Activated T-helper 1 cell treated with Interleukin-2 at 50 U/mL for 16 hours (primary cell): ENCODE results near the gene ECHS1.
"Not testable (repeated sequence)": the region's sequence is repeated elsewhere in the genome, so short reads cannot be mapped to it uniquely, and the experiment has no call there.

Source experiments
- DNase-seq: peaks from one replicate; pipeline ENCODE4 v3.0.0-alpha.2; 2020; ENCODE audit warnings: low read depth

The ECHS1 gene

DNA sequence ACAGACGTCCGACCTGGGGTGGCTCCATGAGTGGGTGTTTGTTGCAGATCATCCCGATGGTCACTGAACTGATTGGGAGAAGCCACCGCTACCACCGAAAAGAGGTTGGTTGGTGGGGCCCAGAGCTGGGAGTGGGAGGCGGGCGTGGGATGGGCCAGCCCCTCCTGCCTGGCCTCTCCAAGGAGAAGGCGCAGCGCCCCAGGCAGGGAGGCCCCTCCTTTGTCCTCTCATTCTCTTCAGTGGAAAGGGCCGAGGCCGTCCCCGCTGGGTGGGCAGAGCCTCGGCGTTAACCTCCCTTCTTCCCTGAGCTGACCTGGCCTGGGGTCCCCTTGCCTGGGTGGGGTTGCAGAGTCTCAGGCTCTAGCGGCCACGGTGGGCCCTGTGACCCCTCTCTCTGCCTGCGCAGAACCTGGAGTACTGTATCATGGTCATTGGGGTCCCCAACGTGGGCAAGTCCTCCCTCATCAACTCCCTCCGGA, 26.0 kb upstream of the ECHS1 start:
- DNase-seq = no peak

DNA sequence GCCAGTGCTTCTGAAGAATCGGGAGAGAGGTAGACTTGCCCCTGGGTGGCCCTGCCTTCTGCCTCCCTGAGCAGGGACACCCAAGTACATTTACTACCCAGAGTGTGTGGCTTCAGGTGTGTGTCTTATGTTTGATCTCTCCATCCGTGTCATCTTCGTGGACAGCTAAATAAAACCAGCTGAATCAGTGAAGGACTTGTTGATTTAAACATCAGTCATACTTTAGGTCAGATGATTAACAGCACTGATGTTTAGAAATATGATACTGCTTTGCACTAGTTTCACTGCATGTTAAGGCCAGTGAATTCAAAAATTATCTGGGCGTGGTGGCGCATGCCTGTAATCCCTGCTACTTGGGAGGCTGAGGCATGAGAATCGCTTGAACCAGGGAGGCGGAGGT, 24.8 kb upstream of the ECHS1 start:
- no peak for DNase-seq

DNA sequence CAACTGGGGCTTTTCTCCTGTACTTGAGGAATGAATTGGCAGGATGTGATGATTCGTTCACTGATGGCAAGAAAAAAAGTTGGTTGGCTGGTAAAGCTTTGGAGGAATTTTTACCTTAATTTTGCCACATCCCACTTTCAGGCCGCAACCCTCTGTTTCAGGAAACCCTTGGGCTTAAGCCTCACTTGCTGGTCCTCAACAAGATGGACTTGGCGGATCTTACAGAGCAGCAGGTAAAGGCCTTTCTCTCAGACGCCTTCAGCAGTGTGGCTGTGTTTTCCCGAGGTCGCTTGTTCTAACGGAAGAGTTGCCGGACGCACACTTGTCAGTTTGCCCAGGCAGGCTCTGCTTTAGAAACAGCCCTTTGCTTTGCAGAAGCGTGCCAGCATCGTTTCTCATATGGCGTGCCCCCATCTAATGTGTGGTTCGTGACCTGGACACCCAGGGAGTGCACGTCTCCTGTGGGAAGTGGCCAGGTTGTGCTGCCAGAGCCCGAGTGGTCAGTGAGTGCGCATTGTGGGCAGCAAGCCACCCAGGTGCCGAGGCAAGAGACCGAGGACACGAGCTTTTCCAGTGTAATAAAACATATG, 23.0 kb upstream of the ECHS1 start:
- no peak for DNase-seq

DNA sequence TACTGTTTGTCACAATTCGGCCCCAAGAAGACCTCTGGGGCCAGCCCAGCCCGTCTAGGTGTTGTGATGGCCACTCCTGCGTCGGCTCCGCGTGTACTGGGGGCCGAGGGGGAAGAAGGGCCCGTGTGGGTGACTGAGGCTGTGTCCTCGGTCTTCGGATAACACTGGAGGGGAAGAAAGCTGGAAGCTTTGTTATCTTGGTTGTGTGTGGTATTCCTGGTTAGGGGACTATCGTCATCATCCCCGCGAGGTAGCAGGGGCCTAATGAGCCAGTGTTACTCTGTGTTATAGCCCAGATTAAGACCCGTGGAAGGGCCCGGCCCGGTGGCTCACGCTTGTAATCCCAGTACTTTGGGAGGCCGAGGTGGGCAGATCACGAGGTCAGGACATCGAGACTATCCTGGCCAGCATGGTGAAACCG, 21.7 kb upstream of the ECHS1 start:
- no peak for DNase-seq

DNA sequence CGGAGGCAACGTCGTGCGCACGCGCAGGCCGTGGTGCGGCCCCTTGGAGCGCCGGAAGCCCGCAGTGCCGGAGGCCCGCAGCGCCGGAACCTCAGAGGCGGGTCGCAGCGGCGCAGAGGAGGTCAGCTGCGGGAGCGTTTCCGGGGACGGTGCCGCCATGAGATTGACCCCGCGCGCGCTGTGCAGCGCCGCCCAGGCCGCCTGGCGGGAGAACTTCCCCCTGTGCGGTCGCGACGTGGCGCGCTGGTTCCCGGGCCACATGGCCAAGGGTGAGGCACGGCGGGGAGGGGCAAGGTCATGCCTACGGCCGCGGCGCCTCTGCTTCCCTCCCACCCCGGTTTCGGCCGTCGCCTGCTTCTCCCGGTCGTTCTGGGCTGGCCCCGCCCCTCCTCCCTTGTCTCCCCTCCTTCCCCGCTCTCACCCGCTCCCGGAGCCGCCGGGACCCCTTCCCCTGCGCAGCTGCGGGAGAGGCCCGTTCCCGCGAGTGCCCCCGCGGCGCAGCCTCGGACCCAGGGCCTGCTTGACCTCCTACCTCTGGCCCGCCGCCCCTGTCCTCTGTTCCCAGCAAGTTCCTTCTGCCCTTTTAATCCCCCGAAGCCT, 21.0 kb upstream of the ECHS1 start, which contains the start of gene MTG1:
Gene MTG1 (plus strand): TSS at position 94 of the 600 bp plus-strand sequence. CDS start 64 bp downstream, at position 158.
- DNase-seq = peak; percentile 92

DNA sequence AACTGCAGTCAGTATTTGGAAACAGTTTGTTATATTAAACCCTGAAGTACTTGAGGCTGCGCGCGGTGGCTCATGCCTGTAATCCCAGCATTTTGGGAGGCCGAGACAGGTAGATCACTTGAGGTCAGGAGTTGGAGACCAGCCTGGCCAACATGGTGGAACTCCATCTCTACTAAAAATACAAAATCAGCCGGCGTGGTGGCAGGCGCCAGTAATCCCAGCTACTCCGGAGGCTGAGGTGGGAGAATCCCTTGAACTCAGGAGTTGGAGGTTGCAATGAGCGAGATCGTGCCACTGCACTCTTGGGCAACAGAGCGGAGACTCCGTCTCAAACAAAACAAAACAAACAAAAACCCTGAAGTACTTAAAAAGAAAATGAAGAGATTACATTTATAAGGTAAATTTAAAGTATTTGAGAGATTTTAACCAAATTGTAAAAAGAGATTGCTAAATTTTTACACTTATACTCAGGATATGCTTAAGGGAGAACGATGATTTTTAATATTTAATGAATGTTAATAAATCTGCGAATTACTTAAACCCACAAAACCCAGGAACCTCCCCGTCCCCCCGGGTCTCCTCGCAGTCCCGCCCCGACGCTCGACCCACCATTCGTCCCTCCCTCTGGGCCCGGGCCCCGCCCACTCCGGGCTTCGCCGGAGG, 20.4 kb upstream of the ECHS1 start:
- no peak for DNase-seq

DNA sequence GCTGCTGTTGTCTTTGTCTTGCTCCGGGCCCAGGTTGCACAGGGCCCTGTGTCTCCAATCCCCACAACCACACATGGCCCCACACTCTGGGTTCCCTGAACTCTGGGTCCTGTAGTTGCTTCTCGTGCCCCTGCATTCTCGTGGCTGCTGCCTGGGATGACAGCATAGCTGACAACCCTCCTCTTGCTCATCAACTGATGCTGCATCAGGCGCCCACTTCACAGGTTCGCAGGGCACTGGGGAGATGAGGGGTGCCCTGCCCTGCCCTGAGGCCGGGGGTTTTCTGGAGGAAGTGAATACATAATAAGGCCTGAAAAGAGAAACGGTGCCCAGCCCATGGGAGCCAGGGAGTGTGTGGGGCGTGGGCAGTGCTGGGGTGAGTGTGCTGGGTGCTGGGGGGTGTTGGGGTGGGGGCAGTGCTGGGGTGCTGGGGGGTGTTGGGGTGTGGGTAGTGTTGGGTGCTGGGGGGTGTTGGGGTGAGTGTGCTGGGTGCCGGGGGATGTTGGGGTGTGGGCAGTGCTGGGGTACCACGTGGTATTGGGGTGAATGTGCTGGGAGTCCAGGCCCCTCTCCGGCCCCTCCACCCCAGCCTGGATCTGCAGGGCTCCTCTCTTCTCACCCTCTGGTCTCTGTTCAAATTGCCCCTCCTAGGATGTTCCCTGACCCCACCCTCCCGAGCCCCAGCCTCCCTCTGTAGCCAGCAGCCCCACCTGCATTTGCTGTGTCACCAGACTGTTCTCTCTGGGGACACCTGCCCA, 18.8 kb upstream of the ECHS1 start:
- no peak for DNase-seq

DNA sequence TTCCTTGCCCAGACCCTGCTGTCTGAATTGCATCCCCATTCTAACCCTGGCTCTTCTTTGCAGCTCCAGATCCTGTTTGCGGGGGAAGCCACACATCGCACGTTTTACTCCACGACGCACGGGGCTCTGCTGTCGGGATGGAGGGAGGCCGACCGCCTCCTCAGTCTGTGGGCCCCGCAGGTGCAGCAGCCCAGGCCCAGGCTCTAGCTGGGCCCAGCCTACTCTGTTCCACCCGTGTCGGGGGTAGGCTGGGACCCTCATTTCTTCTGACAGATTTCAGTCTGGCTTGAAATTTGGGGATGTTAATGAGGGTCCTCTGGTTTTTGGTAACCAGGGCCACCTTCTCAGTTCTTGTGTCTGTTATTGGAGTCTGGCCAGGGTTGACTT, 18.1 kb upstream of the ECHS1 start:
- DNase-seq = no peak

DNA sequence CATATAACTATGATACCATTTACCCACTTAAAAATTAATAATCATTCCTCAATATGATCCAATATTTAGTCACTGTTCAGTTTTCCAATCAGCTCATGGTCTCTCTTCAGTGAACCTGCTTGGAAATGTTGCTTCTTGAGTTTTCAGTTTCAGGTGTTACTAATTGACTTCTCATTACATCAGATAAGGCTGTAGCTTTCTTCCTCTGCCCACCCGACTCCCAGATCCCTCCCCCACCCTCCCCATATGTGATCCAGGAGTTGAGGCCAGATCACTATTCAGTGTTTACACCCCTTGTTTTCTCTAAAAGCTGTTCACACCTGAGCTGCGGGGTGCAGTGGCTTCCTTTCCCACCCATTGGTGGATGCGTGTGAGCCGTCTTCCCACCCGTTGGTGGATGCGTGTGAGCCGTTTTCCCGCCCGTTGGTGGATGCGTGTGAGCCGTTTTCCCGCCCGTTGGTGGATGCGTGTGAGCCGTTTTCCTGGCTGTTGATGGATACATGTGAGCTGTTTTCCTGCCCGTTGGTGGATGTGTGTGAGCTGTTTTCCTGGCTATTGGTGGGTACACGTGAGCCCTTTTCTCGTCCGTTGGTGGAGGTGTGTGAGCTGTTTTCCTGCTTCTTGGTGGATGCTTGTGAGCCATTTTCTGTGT, 17.6 kb upstream of the ECHS1 start:
- no peak for DNase-seq

DNA sequence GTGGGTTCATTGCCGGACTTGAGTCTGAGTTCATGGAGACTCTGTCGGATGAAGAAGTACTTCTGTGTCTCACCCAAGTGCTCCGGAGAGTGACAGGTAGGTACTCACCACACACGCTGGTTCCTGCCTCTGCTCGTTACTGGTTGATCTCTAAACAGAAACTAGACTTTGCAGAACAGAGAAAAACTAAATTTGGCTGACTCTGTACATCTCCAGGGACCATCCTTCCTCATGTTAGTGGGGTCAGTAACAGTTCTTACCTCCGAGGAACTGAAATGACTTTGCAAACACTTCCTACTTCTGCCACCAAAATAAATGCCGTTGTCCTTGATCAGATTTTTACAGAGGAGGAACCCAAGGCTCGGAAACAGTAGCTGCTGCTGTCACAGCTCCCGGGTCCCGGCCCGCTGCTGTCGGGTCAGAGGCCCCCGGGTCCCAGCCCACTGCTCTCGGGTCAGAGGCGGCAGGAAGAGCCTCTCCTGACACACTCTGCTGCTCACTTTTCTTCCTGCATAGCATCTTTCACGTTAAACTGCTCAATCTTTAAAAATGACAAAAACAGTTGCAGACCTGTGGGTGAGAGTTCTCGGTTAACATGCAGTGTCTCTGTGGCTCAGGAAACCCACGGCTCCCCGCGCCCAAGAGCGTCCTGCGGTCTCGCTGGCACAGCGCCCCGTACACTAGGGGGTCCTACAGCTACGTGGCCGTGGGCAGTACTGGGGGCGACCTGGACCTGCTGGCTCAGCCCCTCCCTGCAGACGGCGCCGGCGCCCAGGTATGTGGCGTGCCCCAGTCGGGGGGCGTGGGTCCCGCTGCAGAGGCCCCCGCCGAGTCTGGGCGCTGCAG, 16.0 kb upstream of the ECHS1 start:
- no peak for DNase-seq

DNA sequence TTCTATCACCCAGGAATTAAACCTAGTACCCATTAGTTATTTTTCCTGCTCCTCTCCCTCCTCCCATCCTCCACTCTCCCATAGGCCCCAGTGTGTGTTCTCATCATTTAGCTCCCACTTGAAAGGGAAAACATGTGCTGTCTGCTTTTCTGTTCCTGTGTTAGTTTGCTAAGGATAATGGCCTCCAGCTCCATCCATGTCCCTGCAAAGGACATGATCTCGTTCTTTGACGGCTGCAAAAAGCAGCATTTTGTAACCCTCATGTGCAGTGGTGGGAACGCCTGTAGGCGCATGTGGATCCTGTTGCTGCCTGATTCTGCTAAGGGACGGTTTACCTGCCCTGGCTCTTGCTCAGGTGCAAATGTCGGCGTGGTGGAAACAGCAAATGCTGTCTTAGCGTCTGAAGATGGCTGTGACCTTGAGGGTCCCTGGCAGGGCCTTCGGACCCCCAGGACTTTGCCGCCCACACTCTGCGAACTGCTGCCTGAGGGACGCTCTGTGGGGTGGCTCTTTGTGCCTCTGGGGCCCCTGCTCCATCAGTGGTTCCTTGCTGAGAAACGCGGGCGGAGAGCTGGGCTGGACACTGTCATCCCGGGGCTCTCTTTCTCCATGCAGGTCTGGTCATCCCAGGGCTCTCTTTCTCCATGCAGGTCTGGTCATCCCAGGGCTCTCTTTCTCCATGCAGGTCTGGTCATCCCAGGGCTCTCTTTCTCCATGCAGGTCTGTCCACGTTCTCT, 15.2 kb upstream of the ECHS1 start:
- no peak for DNase-seq

DNA sequence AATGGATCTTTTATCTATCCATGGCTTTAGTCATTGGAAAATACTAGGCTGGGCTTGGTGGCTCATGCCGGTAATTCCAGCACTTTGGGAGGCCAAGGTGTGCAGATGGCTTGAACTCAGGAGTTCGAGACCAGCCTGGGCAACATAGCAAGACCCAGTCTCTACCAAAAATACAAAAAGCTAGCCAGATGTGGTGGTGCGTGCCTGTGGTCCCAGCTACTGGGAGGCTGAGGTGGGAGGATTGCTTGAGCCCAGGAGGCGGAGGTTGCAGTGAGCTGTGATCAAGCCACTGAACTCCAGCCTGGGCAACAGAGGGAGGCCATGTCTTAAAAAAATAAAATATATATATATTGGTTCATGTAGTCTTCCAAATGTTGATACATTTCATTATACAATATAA, 13.8 kb upstream of the ECHS1 start:
- DNase-seq = not testable (repeated sequence)

DNA sequence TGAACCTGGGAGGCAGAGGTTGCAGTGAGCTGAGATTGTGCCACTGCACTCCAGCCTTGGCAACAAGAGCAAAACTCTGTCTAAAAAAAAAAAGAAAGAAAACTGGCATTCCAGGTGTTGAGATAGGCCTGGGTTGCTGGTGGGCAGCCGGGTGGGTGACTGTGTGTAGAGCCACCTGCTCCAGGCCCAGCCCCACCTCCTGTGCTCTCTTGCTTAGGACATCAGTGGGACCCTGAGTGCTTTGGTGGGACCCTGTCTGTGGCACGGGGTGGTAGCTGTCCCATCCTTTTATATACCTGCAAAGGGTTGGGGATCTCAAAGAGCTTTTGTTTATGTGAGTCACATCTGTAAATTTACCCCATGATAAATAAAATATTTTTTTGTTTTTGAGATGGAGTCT, 12.1 kb upstream of the ECHS1 start:
- DNase-seq = no peak

DNA sequence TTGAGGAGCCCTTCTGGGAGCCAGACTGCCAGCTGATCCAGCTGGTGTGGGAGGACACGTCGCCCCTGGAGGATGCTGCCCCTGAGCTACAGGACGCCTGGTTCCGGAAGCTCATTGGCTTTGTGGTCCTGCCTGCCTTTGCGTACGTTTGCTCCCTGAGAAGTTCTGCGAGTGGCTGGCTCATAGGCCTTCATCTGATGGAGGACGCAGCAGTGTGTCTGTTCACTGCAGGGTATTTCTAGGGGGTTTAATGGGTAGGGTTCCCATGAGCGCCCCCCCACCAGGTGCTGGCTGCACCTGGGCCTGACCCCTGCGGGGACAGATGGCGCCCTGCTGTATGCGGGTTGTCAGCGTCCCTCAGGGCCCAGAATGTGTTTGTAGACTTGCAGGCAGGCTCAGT, 10.9 kb upstream of the ECHS1 start:
- DNase-seq = no peak

DNA sequence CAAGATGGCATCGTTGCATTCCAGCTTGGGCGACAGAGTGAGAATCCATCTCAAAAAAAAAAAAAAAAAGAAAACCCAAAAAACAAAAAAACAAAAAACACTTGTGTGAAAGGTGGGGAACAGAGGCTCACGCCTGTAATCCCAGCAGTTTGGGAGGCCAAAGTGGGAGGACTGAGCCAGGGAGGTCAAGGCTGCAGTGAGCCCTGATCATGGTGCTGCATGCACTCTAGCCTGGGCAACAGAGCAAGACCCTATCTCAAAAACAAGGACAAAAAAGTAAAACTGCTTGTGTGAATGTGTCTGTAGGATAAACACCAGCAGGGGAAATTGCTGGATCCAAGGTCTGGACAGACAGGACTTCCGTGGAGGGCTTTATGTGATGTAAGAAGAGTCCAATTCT, 10.4 kb upstream of the ECHS1 start:
- DNase-seq = no peak

DNA sequence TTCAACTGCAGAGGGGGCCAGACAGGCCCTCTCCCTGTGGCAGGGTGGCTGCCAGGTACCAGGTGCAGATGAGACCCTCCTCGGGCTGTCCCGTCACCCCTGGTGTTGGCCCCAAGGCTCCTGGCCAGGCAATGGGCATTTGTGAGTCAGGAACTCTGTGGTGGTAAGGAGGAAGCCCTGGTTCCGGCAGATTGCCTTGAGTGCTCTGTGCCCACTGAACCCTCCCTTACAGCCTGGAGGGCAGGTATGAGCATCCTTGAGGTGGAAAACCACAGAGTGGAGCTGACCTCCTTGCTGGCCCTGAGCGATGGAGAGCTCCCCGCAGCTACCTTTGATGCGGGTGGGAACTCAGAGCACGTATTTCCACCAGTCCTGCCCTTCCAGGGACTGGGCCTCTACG, 7.9 kb upstream of the ECHS1 start:
- no peak for DNase-seq

DNA sequence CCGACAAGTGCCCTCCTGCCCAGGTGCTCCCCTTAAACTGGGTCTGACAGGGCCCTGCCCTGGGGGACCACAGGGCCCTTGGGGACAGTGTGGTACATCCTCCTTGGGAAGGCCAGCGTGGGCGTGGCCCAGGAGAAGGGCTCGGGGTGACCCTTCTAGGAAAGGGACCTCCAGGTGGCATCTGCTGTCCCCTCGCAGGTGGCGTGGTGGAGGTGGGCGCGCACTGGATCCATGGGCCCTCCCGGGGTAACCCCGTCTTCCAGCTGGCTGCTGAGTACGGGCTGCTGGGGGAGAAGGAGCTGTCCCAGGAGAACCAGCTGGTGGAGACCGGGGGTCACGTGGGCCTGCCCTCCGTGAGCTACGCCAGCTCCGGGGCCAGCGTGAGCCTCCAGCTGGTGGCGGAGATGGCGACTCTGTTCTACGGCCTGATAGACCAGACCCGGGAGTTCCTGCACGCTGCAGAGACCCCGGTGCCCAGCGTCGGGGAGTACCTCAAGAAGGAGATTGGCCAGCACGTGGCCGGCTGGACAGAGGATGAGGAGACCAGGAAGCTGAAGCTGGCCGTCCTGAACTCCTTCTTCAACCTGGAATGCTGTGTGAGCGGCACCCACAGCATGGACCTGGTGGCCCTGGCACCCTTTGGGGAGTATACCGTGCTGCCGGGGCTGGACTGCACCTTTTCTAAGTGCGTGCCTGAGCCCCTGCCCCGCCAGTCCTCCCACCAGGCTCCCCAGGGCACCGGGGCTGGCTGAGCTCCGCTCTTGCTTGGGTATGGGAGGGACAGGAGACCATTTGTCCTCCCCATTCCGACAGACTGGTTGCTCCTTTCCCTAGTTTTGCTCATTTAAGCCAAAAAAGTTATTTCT, 6.9 kb upstream of the ECHS1 start:
- DNase-seq = no peak

DNA sequence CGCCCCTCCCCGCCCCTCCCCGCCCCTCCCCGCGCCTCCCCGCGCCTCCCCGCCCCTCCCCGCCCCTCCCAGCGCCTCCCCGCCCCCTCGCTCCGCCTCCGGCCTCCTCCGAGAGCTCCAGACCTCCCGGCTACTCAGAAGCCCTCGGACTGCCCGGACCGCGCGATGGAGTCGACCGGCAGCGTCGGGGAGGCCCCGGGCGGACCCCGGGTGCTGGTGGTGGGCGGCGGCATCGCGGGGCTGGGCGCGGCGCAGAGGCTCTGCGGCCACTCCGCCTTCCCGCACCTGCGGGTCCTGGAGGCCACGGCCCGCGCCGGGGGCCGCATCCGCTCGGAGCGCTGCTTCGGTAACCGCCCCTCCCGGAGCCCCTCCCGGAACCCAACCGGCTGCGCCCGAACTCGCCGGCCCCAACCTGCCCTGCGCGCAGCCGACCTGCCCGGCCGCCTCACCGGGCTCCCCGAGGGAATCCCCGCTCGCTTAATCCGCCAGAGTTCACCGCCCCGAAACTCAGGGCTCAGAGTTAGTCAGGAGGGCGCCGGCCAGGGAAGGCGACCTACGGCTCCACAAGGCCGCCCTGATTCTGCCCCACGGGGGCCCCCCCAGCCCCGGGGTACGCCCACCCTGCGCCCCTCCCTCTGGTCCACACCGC, 6.1 kb upstream of the ECHS1 start, which contains the start of gene PAOX:
Gene PAOX (plus strand): TSS at position 111 of the 649 bp plus-strand sequence. CDS start 55 bp downstream, at position 166.
- DNase-seq = peak; percentile 47
